ENCODE data around the gene RNF135.
"Not testable (repeated sequence)": the region's sequence is repeated elsewhere in the genome, so short reads cannot be mapped to it uniquely, and the experiment has no call there.

RNF135 gene

GRCh38 chr17:30970831-30971567 is at the start of gene RNF135:
TSS of gene RNF135 (plus strand) at chr17:30971039. CDS start at chr17:30971074, 35 bp downstream.
- DNase-seq (ENCODE audit: low read depth, low spot score), result no peak

- no peak for DNase-seq (ENCODE audit: low read depth, low spot score)
Observed at GRCh38 chr17:30921544-30922196, 49.2 kb upstream of the RNF135 start, which contains the start of gene ADAP2. TSS of gene ADAP2 (plus strand) at chr17:30921945. CDS start at chr17:30922015, 70 bp downstream.

GRCh38 chr17:30922235-30923030 is 48.4 kb upstream of the RNF135 start:
- no peak for DNase-seq (ENCODE audit: low read depth, low spot score)

GRCh38 chr17:30924341-30924740 is 46.5 kb upstream of the RNF135 start:
- no peak for DNase-seq (ENCODE audit: low read depth, low spot score)

- no peak for DNase-seq (ENCODE audit: low read depth, low spot score)
Observed at GRCh38 chr17:30926516-30926915, 44.3 kb upstream of the RNF135 start.

GRCh38 chr17:30927756-30928155 is 43.1 kb upstream of the RNF135 start:
- DNase-seq (ENCODE audit: low read depth, low spot score), result no peak

- no peak for DNase-seq (ENCODE audit: low read depth, low spot score)
Observed at GRCh38 chr17:30928584-30928983, 42.3 kb upstream of the RNF135 start.

- no peak for DNase-seq (ENCODE audit: low read depth, low spot score)
Observed at GRCh38 chr17:30929081-30929633, 41.7 kb upstream of the RNF135 start.

- DNase-seq (ENCODE audit: low read depth, low spot score), result not testable (repeated sequence)
Observed at GRCh38 chr17:30929861-30930260, 41.0 kb upstream of the RNF135 start.

GRCh38 chr17:30930495-30930894 is 40.3 kb upstream of the RNF135 start:
- no peak for DNase-seq (ENCODE audit: low read depth, low spot score)

- DNase-seq (ENCODE audit: low read depth, low spot score), result not testable (repeated sequence)
Observed at GRCh38 chr17:30931582-30931981, 39.3 kb upstream of the RNF135 start.

- no peak for DNase-seq (ENCODE audit: low read depth, low spot score)
Observed at GRCh38 chr17:30933966-30934365, 36.9 kb upstream of the RNF135 start.

- DNase-seq (ENCODE audit: low read depth, low spot score), result no peak
Observed at GRCh38 chr17:30939051-30939689, 31.7 kb upstream of the RNF135 start.

GRCh38 chr17:30942308-30943079 is 28.3 kb upstream of the RNF135 start:
- DNase-seq (ENCODE audit: low read depth, low spot score), result no peak

- DNase-seq (ENCODE audit: low read depth, low spot score), result no peak
Observed at GRCh38 chr17:30947796-30948195, 23.0 kb upstream of the RNF135 start.

- no peak for DNase-seq (ENCODE audit: low read depth, low spot score)
Observed at GRCh38 chr17:30950189-30950588, 20.6 kb upstream of the RNF135 start.

GRCh38 chr17:30950669-30951399 is 20.0 kb upstream of the RNF135 start:
- DNase-seq (ENCODE audit: low read depth, low spot score), result no peak

- no peak for DNase-seq (ENCODE audit: low read depth, low spot score)
Observed at GRCh38 chr17:30952638-30953393, 18.0 kb upstream of the RNF135 start.
